Loucy (cell line): ENCODE results near the gene ARID3B.

Source experiments
- CTCF ChIP-seq: fragments of 200-600 bp; sonication (generic); conservative IDR thresholded peaks from 2 replicates; pipeline ENCODE4 v1.5.1; 2014; ENCODE audit warnings: mild to moderate bottlenecking, antibody characterized with exemption, low read length
- EZH2phosphoT487 ChIP-seq: fragments of 200-600 bp; IDR thresholded peaks from 2 replicates; pipeline ENCODE4 v1.6.1; 2018; ENCODE audit warnings: antibody characterized with exemption, mild to moderate bottlenecking, moderate library complexity, borderline replicate concordance

- no peak for TF ChIP-seq CTCF
- TF ChIP-seq EZH2phosphoT487: no peak
Measured at GRCh38 chr15:74612677-74613076, 71.7 kb downstream of the ARID3B start.
